Activated CD4-positive, alpha-beta T cell treated with anti-CD3 and anti-CD28 coated beads, Interleukin-2, amount 50 U/mL, for 48 hours (primary cell): Measurements from ENCODE around the gene JMJD8.

Experiments
- DNase-seq, 2 experiments: peaks; one replicate each; pipeline ENCODE4 v3.0.0-alpha.2; 2020

JMJD8 gene

GRCh38 chr16:674968-675883 lies 8.9 kb downstream of the JMJD8 start, which contains the start of gene RHBDL1:
Gene RHBDL1, plus strand, starts transcription at chr16:675671. Its CDS starts 120 bp downstream, at chr16:675791.
- no peak for DNase-seq

- DNase-seq, result no peak
Observed at GRCh38 chr16:674214-674881, 9.8 kb downstream of the JMJD8 start.

- DNase-seq, result no peak
Observed at GRCh38 chr16:673399-673991, 10.6 kb downstream of the JMJD8 start.

- DNase-seq, result no peak
Observed at GRCh38 chr16:672851-673250, 11.3 kb downstream of the JMJD8 start.

- DNase-seq, result no peak
Observed at GRCh38 chr16:672371-672770, 11.8 kb downstream of the JMJD8 start.

- no peak for DNase-seq
Observed at GRCh38 chr16:671353-672131, 12.6 kb downstream of the JMJD8 start.

GRCh38 chr16:670485-671352 lies 13.4 kb downstream of the JMJD8 start:
- no peak for DNase-seq

GRCh38 chr16:669666-670065 lies 14.5 kb downstream of the JMJD8 start:
- no peak for DNase-seq

- no peak for DNase-seq
Observed at GRCh38 chr16:668519-669171, 15.5 kb downstream of the JMJD8 start.

- DNase-seq, result peak; percentile 93 to 95
Observed at GRCh38 chr16:667780-668518, 16.2 kb downstream of the JMJD8 start, which contains the start of gene RHOT2. Gene RHOT2, plus strand, starts transcription at chr16:668132. Its CDS starts 68 bp downstream, at chr16:668200.

GRCh38 chr16:667113-667779 lies 16.9 kb downstream of the JMJD8 start:
- DNase-seq, result no peak

- DNase-seq, result no peak
Observed at GRCh38 chr16:666572-666971, 17.6 kb downstream of the JMJD8 start.

GRCh38 chr16:662597-662996 lies 21.5 kb downstream of the JMJD8 start:
- DNase-seq, result no peak

GRCh38 chr16:662095-662494 lies 22.0 kb downstream of the JMJD8 start:
- no peak for DNase-seq

GRCh38 chr16:661184-661821 lies 22.8 kb downstream of the JMJD8 start:
- no peak for DNase-seq

GRCh38 chr16:660459-661183 lies 23.5 kb downstream of the JMJD8 start:
- peak; percentile 70 for DNase-seq

- no peak for DNase-seq
Observed at GRCh38 chr16:660132-660458, 24.0 kb downstream of the JMJD8 start.

GRCh38 chr16:659618-660017 lies 24.5 kb downstream of the JMJD8 start:
- DNase-seq, result no peak
